Stimulated activated CD4-positive, alpha-beta T cell treated with anti-CD3 and anti-CD28 coated beads, Interleukin-4, amount 100 ng/mL, for 24 hours (primary cell): ENCODE results near the gene LRRFIP1.
A peak's percentile ranks its signal among the peaks of the same experiment; 100 is the strongest.

Source experiments
- DNase-seq: peaks from one replicate; pipeline ENCODE4 v3.0.0-alpha.2; 2020

LRRFIP1 gene

DNA sequence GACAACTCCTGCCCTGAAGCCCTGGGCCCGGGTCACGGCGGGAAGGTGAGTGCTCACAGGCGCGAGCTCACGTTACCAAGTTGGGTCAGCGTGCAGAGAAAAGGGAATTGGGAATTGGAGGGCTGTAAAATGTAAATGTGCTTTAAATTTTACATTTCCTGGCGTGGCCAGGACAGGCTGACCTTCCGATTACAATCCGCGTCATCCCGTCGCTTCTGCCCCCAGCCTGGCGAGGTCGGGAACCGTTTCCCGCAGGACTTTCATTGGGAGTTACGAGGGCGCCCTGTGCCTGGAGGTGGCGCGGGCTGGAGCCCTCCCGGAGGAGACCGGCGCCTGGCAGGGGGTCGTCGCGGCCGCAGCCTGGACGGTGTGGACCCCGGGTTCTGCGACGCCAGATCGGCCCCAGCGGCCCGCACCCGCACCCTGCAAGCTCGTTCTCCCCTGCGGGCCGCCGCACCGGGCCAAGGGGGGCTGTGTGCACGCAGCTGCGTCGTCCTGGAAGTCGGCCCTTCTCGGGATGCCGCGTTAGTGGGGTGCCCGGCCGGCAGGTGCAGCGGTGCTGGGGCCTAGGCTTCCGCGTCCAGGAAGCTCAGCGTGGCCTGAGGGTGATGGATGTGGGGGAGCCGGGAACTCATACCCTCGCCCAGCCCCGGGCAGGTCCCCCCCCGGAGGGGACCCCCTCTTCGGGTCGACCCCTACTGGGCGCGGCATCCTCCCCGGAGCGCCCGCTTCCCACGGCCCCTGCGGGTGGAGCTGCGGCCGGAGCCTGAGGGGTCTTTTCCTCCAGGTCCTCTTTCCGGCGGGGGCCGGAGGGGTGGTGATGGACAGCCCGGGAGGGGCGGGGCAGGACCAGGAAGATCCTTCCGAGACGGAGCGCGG is 63.9 kb downstream of the LRRFIP1 start:
- DNase-seq: peak; percentile 36

DNA sequence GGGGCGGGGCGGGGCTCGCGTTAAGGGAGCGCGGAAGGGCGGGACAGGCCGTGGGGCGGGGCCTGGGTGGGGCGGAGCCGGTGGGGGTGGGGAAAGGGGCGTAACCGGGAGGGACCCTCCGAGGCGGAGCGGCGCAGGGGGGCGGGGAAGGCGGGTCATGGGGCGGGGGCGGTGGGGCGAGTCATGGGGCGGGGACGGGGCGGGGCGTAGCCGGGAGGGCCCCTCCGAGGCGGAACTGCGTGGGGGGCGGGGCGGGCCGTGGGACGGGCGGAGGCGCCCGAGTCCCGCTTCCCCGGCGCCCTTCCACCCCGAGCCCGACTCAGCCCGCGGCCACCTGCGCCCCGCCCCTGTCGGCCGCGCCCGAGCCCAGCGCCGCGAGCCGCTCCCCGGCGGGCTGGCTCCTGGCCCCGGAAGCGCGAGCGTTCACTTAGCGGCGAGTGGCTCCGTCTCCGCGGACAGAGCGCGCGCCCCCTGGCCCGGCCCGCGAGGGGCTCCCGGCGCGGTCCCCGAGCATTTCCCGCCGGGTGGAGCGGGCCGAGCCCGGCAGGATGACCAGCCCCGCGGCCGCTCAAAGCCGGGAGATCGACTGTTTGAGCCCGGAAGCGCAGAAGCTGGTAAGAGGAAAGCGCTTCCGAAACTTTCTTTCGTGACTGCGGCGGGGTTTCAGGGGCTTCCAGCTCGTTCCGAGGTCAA is 64.7 kb downstream of the LRRFIP1 start:
- DNase-seq: peak; percentile 93

DNA sequence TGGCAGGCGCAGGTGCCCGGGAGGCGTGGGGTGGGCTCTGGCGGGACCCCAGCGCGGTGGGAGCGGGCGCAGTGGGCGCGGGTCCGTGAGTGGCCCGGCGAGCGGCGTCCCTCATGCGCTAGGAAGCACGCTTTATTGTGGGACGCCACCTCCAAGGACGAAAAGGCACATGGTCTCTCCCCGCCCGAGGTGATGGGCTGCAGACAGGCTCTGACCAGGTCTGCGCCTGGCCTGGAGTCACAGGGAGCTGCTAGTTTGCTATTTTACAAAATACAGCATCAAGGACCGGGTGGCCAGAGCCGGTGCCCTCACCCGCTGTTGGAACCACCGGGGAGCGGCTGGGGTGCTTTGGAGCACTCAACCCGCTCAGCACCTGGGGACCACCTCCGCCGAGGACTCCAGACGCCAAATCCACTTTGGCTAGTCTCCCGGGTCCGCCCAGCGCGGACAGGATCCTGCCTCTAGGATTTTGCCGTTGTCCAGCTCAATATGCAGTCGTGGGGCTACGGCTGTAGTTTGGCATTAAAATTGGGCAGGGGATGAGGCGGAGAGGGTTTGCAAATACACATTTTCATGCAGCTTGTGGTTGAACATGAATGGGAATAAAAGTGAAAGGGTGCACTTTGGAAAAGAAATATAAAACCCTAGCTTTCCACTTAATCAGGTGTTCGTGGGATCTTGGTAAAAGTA is 65.4 kb downstream of the LRRFIP1 start:
- DNase-seq: peak; percentile 37

DNA sequence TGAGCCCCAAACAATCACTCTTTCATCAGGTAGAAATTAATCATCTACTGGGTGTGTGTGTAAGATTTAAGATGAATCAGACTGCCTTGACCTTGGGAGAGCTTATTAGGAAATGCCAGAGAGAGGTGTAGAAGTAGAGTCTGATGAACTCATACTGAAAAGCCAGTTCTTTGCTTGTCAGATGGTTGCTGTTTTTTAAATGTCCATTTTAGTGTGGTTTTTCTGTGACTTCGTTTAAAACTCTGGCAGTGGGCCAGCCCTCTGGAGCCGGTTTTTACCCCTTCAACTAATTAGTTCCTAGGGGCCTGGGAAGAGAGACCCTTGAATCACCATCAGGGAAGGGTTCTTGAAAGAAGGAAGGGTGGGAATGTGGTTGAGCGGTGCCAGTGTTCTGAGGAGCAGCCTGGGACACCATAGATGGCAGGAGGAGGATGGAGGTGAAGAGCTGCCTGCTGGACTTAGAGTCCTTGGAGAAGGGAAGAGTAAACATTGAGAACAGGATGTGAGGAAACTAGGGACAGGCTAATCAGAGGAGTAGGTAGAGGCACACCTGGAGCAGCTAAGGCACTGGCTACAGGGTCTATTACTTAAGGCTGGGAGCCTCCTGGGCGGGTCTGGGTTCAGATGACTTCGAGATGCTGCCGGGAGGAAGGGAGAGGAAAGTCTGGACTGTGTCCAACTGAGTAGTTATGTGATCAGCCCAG is 66.1 kb downstream of the LRRFIP1 start:
- no peak for DNase-seq

DNA sequence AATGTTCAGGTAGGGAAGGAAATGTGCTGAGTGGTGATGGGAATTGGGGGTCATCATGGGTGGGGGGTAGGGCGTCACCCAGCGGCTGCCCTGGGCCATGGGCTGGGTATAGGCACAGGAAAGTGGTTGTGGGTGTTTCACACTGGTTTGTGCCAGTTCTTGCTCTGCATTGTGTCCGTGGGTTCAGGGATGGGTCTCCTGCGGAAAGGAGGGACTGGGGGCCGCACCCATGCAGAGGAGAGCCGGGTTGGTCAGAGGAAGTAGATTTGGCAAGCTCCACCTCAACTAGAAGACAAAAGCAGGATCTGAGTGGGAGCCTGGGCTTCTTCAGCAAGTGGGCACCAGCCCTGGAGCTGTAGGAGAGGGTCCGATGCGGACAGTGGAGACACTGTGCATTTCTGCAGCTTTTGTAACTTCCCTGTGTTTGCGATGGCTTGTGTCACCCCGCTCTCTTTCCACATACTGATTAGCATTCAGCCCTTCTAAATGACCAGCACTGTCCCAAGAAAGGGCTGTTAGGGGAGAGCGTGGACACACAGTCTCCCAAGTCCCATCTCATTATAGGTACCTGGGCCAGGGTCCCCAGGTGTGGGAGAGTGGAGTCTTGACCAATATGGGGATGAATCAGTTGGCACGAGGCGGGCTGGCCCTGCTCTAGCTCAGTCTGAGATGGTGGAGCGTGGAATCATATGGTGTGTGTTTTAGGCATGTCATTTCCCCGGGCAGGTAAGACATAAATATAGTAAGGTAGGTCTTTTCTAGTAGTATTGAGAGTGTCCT is 67.2 kb downstream of the LRRFIP1 start:
- DNase-seq: no peak

DNA sequence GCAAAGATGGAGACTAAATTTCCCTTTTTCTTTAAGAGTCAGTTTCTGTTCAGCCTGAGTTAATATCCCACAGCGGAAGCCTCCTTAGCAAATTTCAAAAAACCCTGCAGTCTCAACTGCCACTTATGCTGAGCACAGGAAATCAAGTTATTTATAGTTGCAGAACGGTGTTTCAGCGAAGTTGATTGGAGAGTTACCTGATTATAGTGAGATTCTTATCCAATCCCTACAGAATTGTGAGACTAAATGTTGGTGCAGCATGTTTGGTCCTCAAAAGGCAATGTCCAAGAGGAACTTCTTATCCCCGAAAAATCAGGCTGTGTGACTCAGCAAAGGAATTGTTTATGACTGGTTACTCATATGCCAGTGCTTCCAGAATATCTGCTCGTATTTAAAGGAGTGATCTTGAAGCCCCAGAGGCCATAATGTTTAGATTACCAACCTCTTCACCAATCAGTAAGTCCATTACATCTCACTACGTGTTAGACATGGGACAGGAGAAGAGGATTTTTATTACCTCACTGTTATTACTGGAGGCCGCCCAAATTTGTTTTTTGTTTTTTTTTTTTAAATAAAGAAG is 67.9 kb downstream of the LRRFIP1 start:
- DNase-seq: no peak

- peak; percentile 39 for DNase-seq
These were observed 69.1 kb downstream of the LRRFIP1 start for GRCh38 chr2:237696461-237696860.

- DNase-seq: peak; percentile 46
These were observed 70.4 kb downstream of the LRRFIP1 start for GRCh38 chr2:237697586-237698357.

DNA sequence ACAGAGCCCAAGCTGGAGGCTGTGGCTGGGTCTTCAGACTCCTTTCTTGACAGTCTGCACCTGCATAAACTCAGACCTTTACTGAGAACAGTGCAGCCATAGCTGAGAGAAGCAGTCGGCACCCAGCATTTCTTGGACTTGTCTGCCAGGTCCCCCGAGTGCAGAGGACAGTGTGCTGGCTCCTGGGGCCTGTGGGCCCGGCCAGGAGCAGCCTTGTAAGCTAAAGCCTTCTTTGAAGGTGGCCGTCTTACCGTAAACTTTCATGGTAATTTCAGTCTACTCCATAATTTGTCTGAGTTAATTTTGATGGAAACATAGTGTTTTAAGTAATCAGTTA is 70.9 kb downstream of the LRRFIP1 start:
- no peak for DNase-seq

DNA sequence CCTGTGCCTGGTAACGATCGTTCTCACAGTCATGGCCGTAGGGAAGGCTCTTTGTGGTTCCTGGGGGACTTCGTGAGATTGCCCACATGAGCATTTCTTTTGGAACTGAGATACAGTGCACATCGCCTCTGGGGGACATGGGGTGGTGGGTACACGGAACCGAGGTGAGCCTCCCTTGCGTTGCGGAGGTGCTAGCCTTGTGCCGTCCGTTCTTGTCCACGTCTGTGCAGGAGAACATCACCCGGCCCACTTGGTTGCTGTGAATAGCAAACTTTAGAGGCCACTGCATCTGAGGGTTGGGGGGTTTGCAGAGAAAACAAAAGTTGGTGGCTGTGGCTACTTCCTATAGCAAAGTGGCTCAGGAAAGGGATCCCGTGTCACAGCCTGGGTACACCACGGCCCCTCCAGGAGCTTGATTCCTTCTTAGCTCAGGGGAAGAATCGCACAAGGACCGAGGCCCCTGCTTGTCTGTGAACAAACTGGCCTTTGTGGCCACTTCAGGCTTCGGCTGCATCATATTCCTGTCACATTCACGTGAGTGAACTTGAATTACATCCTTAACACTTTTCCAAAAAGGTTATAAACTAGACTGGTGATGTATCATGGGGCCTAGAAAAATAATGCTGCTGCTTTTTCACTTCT is 72.6 kb downstream of the LRRFIP1 start:
- no peak for DNase-seq

GRCh38 chr2:237700512-237701032 is 73.2 kb downstream of the LRRFIP1 start:
- DNase-seq: peak; percentile 84

GRCh38 chr2:237701033-237701858 is 73.9 kb downstream of the LRRFIP1 start:
- DNase-seq: no peak

GRCh38 chr2:237701859-237702390 is 74.5 kb downstream of the LRRFIP1 start:
- DNase-seq: no peak

- peak; percentile 58 for DNase-seq
These were observed 75.3 kb downstream of the LRRFIP1 start for GRCh38 chr2:237702441-237703391.

GRCh38 chr2:237704501-237705434 is 77.4 kb downstream of the LRRFIP1 start:
- DNase-seq: no peak

DNA sequence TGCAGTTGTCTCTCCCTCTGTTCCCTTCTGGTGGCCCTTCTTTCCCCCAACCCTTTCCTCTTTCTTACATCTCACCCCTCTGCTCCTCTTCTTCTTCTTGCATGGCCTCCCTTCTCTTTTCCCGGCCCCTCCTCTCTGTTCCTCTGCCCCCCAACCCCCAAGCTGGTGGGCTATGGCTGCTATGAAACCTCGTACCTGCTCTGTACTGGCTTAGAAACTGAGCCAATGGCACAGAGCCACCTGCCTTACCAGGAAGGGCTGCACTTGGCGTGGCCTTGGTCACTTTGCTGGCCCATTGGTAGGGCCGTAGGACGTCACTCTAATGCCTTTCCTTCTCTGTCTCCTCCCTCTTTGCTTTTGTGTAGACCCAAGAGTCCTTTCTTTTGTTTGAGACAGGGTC is 78.9 kb downstream of the LRRFIP1 start:
- no peak for DNase-seq

GRCh38 chr2:237708065-237708398 is 80.6 kb downstream of the LRRFIP1 start:
- no peak for DNase-seq
